GM19239 (cell line): ENCODE measurements around the gene RALGAPA2.

Experiments used
- DNase-seq: peaks from one replicate; pipeline ENCODE4 v3.0.0; 2011; ENCODE audit warnings: low spot score; ENCODE audit not compliant: insufficient read length
- FAIRE-seq: peaks from 2 replicates; lab custom pipeline; 2011; peaks lifted over from hg19 to GRCh38; lab: Jason Lieb, UNC

The RALGAPA2 gene

DNA sequence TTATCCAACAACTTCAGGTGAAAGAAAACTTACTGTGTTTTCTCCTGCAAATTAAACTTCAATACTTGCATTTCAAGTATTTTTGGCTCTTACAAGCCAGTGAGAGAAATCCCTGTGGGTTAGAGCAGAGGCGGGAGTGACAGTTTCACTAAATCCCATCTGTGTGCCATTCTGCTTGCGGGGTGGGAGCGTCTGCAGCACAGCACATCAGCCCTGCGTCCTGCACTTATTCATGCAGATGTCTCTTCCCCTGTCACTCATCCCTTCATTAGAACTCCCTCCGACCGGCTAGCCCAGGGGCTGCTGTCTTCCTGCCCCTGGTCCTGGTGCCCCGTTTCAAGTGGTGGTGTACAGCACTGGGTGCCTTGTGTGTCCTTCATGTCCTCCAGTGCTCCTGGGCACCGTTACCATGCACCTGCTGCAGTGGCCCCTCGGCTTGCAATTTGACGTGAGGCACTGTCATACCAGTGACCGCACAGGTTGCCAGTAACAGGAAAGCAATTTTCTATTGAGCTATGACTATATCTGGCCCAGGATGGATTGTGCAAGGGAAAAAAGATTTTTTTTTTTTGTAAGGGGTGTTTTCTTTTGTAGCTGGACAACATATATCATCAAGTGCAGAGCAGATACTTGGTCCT is 285.1 kb downstream of the RALGAPA2 start:
- no peak for DNase-seq
- FAIRE-seq = no peak

DNA sequence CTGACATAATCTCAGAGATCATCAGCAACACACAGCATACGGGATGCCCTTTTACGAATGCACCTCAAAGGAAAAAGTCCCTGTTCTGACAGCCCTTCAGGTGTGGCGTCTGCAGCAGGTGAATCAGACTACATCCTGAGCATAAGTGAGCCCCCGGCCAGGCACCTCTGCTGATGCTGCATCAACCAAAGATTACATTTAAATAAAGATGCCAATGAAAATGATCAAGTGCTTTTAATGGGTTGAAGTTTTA is 285.9 kb downstream of the RALGAPA2 start:
- DNase-seq = no peak
- no peak for FAIRE-seq

DNA sequence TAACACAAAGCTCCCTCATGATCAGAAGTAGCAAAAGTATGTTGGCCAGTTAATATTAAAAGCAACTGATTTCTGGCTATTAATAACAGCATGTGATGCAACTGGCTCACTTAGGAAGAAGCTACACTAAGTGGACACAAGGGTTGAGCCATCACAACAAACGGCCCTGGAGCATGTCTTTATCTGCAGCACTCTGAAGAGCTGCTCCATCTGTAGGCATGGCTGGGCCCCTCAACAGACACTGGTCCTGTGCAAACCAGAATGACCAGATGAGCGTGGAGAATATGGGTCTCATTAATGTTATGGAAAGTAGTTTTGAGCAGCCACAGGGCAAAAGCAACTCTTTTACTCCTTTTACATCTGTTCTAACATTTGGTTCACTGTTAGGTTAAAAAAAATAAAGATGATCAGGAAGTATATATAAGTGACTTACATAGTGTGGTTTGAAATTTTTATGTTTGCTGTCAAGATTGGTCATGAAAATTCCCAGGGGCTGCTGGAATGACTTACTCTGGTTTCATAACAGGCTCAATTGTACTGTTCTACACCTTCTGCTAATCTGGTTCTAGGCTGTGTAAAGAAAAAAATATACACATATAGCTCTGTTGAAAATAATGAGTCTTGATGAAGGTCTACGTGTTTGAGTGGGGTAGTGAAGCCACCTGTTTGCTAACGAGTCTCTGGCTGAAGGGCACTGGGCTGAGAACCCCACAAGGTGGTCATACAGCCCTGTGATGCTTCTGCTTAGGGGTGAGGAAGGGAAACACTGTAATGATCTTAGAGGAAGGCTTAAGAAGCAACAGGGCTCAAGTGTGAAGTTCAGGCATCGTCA is 286.4 kb downstream of the RALGAPA2 start:
- FAIRE-seq (no peak), DNase-seq (no peak)

DNA sequence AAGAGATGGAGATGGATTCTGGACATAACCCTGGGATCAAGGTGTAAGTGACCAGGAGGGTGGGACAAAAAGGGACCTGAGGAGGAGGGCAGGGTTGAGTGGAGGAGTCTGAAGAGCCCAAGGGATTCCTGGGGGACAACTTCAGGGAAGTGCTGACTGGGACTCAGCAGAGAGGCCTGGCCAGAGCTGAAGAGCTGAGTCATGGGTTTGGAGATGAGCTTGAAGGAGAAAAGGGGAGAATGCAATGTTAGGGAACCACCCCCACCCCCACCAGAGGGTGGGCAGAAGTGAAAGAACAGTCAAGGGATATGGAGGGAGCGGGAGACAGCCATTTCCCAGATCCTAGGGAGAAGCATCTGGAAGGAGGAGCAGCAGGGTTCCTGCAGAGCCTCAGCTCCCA is 289.3 kb downstream of the RALGAPA2 start:
- DNase-seq = no peak
- FAIRE-seq = no peak

DNA sequence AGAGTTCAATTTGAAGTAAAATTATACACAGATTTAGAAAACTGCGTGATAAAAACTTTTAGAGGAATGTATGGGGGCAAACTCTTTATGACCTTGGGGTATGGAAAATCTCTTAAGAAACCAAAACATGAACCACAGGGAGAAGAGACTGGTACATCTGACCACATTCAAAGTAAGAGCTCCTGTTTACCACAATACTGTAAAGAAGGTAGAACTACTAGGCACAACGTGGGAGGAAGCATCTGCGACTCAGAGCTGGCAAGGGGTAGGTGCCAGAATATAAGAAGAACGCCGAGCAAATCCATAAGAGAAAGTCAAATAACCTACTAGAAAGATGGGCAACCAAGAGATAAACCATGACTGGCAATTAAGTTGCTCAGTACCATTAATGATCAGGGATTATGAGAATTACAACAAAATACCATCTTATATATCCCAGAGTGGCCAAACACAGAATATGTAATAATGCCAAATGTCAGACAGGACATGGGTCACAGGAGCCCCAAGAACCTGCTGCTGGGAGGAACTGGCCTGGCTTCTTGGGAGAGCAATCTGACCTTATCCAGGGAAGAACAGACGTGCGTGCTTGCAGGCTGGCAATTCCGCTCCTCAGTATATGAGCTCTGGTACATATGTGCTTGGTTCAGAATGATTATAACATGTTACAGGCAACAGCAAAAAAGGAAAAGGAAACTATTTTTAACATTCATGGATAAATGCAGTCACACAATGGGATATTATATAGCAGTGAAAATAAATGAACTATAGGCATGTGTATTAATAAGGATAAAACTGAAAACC is 294.4 kb downstream of the RALGAPA2 start:
- DNase-seq (no peak), FAIRE-seq (no peak)

DNA sequence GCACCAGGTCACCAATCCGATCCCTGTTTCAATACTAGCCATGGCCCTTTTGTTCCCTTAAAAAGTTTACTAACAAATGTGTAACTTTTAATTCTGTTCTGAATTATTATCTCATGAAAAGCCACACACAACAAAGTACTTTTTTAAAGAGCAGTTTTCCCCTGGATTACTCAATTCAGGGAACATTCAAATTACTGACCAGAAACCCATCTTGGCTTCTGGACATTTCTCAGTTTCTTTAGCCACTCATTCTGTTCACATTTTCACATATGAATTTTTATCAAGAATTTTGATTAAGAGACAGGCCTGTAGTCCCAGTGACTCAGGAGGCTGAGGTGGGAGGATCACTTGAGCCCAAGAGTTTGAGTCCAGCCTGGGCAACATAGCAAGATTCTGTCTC is 297.1 kb downstream of the RALGAPA2 start:
- FAIRE-seq (no peak), DNase-seq (no peak)

DNA sequence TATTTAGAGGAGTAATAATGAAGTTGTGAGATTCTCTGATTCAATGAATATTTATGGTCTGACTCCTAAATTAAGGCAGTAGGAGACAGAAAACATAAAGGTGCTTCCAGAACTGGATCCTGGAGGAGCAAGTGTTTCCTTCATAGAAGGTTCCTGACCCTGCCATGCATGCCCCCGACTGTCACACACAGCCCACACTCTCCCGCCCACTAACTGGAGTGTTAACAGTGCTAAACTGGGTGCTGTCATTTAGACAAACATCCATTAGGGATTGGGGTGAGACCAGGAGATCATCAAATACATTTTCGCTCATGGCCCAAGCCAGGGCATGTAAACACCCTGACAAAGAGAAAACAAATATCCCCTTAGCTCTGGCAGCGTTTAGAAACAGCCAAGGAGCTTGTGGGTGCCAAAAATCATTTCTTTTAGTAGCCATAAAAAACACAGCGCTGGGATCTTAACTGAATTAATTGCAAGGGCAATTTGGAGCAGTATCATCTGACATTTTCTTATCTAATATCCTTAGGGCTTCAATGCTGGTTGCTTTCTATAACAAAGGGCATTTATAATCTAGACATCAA is 297.7 kb downstream of the RALGAPA2 start:
- no peak for DNase-seq
- no peak for FAIRE-seq

DNA sequence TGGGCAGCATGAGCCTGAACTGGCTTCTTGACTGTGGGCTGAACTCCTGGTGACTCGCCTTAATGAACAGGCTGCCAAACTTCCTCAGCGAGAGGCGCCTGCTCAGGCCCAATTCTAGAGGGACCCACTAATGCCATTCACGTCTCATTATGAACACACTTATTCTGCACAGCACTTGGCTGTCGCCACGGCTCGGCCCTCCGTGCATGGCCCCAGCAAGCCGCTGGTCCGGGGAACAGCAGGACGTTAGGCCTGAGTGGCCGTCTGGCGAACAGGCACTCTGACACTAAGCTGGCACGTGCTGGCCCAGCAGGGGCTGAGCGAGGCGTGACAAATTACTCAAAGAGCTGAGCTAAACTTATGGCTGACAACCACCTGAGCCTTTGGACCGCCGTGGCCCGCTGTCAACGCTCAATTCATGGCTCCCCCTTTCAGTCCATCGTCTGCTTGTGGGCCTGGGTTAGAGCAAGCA is 298.6 kb downstream of the RALGAPA2 start:
- DNase-seq (no peak), FAIRE-seq (no peak)

DNA sequence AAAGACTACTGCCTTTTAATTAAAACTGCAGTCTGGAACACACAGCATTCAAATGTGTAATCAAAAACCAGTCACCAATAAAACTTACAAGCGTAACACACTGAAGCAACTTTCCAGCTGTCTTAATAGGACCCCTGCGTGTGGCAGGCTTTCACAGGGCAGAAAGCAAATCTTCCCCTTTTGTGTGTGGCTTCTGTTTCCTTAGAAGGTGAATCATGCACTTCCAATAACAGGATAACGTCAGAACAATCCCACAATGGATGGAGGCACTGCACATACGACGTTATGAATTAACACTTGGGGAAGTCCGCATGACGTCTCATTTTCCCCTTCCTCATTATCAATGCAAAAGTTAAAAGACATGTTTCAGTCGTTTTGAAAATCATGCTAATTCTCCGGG is 299.7 kb downstream of the RALGAPA2 start:
- DNase-seq = no peak
- FAIRE-seq = no peak

DNA sequence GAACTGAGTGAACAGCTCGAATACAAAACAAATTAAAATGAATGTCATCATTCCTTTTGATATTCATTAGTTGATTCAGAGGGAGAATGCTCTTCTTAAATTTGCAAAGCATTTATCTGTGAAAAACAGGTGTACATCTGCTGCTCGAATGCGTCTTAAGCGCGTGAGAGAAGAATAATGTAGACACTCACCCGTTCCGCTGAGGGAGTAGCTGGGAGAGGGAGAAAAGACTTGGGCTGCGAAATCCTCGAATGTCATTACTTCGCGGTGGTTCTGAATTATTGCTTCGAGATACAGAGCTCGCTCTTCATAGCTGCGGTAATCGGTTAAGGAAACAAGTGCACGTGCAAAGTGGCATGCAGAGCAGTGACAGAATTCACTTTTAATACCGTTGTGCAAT is 300.6 kb downstream of the RALGAPA2 start:
- FAIRE-seq = no peak
- no peak for DNase-seq

DNA sequence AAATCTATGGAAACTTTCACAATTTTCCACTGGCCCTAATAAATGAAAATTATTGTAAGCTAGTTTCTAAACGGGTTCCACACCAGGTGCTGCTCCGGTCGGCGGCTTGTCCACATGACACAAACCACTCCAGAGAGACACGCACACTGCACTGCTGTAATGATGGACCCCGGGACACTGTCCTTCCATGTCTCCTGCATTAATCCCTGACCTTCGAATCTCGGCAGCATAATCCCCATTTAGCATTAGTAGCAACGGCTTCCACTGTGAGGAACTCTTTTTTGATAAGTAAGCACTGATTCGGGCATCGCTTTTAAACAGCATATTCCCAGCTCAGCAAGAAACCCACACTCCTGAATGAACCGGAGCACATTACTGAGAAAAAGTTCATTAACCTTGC is 301.0 kb downstream of the RALGAPA2 start:
- DNase-seq (no peak), FAIRE-seq (no peak)

DNA sequence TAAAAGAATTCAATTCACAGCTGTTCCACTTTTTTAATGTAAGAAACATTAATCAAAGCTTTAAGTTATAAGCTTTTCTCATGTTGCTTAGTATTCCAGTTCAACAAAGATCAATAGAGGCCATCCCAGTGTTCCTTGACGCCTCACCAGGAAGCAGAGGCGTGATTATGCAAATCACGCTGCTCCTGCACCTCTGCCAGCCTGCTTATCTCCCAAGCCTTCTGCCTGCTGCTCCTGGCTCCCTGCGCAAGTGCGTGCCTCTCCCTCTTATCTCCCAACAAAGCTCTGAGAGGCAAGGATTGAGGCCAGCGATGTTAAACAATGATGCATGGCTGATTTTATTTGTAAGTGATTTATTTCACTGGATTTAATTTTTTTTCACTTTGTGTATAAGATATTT is 301.8 kb downstream of the RALGAPA2 start:
- DNase-seq (no peak), FAIRE-seq (no peak)

DNA sequence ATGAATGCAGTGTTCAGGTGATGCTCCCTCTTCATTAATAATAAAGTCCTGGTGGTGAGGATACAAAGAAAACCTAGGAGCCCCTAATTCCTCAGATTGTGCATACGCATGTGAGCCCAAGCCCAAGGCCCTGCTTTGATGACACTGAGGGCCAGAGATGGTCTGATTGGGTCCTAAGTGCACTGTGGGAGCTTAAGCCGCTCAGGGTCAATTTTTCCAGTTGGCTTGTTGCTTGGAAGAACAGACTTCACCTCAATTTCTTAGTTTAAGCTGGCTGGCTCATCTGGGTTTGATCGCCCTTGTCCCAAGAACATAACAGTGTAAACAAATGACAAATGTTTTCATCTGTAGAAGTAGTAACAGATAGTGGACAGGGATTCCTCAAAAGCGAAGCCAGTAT is 303.1 kb downstream of the RALGAPA2 start:
- DNase-seq = no peak
- no peak for FAIRE-seq

DNA sequence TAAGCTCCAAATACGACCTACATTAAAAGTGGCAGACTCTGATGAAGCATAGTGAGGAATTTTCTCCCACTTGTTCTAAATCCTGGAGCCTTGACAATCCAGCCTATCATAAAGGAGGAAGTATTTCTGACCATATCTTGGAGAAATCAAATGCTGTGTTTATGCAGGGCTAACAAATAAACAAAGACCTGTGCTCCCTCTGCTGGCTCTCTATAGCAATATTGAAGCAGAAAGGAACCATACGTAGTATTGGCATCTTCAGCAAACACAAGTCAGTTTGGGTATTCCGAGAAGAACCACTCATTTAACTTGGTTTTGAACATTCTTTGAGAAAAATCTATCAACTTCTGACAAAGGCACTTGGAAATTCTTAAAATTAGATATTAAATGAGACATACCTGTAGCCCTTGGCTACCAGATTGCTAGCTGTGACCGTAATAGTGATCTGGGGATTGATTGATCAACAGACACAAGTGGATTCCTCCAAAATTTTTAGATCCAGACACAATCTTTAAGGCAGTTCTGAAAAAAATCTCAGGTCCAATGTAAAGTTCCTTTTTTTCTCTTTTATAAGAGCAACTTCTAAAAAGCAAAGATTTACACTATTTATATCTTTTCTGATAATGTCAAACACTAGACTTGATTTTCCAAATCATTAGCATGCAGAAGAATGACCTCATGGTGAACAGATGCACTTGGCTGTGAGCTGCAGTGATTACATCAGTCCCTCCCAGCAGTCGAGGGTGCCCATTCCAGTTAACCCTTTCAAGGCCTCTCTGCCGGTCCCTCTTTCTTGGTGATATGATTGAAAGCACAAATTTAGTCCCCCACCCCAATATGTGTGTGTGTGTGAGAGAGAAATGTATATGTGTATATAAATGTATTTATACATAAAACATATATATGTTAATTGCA is 304.3 kb downstream of the RALGAPA2 start:
- no peak for FAIRE-seq
- DNase-seq = no peak

DNA sequence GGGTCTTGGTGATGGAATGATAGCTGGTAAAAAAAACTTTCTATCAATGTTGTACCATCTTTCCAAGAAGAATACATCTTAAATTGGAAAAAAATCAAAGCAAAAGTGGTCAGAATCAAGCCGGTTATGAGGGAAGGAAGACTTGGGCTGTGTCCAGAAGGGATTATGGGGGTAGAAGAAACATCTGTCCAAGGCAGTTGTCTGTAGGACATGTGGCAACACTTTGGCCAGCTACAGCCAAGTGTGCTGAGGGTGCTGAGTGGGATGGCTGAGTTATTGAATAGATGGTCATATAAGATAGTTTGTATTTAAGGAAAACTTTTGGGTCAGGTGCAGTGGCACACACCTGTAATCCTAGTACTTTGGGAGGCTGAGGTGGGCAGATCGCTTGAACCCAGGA is 306.1 kb downstream of the RALGAPA2 start:
- DNase-seq = no peak
- no peak for FAIRE-seq

DNA sequence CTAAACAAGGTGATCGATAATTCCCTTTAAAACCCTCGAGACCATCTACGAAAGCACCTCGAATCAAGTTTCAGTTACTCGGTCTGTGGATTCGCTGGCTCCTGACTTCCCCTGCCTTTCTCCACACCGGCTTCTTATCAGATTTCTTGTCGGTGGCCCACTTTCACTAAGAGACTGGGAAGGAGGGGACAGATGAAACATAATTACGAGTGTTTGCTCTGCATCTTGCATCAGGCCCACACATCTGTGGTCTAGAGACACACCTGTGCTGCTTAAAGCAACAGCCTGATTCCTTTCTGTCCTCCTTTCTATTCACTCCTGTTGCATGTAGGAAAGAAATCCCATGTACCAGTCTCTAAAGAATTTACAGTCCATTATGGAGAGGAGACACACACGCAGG is 306.8 kb downstream of the RALGAPA2 start:
- no peak for DNase-seq
- no peak for FAIRE-seq

DNA sequence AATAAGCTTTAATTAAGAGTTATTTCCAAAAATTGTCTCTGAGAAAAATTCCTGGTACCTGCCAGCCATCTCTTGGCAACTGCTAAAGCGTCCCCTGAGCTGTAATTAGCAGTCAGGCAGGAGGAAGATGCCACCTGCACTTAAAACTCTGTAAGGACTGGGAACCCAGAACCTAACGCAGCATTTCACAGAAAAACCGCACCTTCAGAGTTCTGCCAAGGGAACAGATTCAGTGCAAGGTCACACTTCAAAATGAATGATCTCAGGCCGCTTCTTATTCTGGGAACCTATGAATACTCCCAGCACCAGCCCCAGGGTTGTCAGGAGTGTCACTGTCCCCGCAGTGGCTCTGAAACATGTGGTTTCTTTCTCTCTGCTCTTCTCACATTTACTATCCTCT is 307.8 kb downstream of the RALGAPA2 start:
- DNase-seq (no peak), FAIRE-seq (no peak)

DNA sequence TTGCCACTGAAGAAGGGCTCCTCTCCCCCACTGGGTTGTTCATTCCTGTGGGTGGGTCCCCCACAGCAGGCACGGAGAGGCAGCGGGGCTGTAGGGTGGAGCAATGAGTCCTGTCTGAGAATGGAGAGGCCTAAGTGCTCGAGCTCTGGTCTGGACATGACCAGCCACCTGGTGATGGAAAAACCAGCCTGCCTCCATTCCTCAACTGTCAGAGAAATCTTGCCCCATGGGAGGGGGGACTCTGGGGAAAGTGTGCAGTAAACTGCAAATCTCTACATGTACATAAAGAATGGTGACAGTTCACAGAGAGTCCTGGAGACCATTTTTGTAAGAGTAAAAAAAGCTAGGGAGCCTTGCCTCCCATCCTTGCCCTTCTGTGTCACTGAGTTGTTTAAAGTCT is 310.5 kb downstream of the RALGAPA2 start:
- DNase-seq = no peak
- no peak for FAIRE-seq

DNA sequence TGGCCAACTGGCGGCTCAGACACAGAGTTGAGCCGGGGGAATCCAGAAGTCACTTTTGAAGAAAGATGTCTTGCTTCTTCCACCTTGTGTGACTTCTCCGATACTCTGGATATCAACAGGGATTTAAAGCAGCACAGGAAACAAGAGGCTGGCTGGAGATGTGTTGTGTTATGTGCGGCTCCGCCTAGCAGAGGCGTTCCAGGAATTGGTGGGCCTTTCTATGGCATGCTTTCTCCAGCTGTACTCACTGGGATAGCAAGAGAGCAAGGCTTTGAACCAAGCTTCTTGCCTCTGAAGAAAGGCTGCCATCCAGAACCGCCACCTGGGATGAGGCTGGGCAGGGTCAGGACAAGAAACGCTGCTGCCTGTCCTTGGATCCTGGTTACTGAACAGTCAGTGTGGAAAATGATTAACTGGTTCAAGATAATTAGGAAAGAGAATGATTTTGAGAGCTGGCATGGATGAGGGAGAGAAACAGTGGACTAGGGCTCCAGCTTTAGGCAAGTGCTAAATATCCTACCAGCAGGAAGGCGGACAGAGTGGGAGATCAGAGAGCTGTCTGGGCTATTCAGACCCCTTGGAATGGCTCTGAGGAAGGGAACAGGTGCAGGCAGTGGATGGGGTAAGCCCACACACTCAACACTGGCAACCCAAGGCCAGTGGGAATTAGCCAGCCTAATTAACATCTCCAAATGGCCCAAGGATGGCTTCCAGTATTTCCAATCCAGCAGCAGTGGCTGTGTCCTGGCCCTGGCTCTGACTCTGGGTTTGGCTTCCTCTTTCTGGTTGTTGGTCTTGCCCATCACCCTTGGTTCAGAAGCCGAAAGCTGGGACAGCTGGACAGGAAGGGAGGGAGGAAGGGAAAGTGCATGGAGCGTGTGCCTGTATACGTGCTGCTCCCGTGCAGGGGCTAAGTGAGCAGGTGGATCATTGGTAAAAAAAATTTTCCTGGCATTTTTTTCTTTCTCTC is 312.6 kb downstream of the RALGAPA2 start:
- DNase-seq (no peak), FAIRE-seq (no peak)
